Endometrial microvascular endothelial cells (primary cell): ENCODE results near the gene ADAMTS13. TPM values are rescaled to one million over a fixed set of nuclear protein-coding genes. Genes with fewer than 3 reads are reported as not detected.

Source experiments
- in situ Hi-C: cut with HindIII; loops from 2 replicates; pipeline ENCODE4 v1.10.0; 2017; ENCODE audit warnings: low sequenced_read_pairs, low pct_unique_long_range_greater_than_20kb; ENCODE audit errors: inconsistent ontology term
- total RNA-seq: library from RNA; depleted of rRNA; stranded (reverse); fragments of >200 nt; gene quantifications from one replicate; pipeline ENCODE4 v1.2.3, GENCODE V29; 2015; ENCODE audit errors: inconsistent ontology term

Gene ADAMTS13
- total RNA-seq, 1 donor from 2014 or later = 1.8 TPM

DNA sequence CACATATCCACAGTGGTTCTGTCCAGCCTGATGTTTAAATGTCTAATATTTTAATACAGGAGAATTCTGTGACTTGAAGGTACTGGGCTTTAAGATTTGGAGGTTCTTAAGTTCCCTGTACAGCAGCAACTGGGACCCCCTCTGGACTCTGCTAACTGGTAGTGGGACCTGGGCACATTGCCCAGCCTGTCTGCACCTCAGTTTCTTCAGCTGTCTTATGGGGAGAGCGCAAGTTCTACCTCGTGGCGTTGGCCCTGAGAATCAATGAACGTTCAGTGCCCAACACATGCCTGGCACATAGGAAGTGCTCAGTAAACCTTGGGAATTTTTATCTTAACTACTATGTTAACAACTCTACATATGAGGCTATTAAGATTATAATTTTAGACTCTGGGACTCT, 55.3 kb downstream of the ADAMTS13 start:
- in situ Hi-C loops = no loop called here

- in situ Hi-C loops = no loop called here
Observed at GRCh38 chr9:133477992-133478850, 56.1 kb downstream of the ADAMTS13 start.

DNA sequence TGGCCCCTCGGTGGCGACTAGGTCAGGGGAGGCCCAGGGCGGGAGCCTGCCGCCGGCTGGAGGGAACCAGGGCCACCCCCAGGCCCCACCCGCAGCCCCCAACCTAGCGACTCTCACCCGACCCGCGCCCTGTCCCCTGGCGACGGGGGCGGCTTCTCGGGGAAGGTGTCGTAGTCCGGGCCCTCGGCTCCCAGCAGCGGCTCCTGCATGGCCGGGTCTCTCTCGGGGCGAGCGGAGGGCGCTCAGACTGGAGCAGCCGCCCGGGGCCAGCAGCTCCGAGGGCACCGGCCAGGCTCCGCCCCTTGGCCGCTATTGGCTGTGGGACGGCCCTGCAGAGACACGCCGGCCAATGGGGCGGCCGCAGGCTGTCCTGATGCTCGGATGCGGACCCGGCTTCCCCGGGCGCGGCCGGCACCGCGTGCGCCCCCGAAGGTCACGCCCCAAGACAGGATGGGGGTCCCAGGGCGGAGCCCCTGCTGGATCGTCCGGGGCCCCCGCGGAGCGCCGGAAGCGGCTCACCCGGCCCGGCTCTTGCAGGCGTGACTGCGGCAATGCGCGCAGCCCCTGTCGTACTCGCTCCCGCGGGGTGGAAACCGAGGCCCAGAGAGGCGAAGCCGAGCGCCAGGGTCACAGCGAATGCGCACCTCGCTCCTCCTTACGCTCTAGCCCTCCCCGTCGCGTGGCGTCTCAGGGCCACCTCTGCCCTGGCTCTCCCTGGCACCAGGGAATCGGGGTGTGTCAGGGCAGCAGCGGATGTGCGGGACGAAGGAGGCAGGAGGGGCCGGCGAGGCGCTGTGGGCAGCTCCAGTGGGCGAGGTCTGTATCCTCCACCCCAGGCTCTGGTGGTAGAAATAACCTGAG, 56.9 kb downstream of the ADAMTS13 start, which contains the start of gene SLC2A6:
TSS of gene SLC2A6 (minus strand) at position 249 of the 861 bp plus-strand sequence. CDS start at position 209, 40 bp downstream.
- in situ Hi-C loops = no loop called here

DNA sequence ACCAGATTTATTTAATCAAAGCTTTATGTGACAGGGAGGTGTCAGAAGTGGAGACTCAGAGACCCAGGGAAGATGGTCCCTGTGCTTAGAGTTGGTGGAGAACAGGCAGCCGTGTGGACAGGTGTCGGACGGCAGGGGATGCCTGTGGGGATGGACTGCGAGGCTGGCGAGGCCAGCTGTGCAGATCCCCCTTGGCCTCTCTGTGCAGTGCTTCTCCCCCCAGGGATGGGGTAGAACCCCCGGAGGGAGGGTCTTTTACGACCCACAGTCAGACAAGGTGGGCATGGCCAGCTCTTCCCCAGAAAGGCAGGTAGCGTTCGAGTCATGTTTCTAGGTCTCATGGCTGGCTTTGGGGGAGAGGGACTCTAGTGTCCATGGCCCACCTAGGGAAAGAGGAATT, 61.4 kb downstream of the ADAMTS13 start:
- in situ Hi-C loops = no loop called here

- in situ Hi-C loops = no loop called here
Observed at GRCh38 chr9:133484671-133485437, 62.7 kb downstream of the ADAMTS13 start.

GRCh38 chr9:133485531-133486260, 63.5 kb downstream of the ADAMTS13 start:
- in situ Hi-C loops = no loop called here

DNA sequence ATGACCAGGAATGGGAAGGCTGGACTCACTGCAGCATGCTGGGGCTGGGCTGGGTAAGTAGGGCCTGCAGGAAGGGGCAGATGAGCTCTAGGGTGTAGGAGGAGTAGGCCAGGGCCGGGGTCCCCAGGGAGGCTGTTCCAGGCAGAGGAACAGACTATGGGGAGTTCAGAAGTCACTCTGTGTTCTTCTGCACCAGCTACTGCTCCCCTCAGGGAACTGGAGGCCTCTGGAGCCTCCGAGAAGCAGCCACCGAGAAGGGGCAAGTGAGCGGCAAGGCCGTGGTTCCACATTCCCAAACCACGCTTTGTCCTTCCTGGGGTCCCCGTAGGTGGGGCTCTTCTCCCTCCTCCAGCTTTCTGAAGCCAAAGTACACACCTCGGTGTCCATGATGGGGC, 65.2 kb downstream of the ADAMTS13 start:
- in situ Hi-C loops = no loop called here

- in situ Hi-C loops = no loop called here
Observed at GRCh38 chr9:133488686-133489252, 66.6 kb downstream of the ADAMTS13 start.

GRCh38 chr9:133489253-133490190, 67.4 kb downstream of the ADAMTS13 start:
- in situ Hi-C loops = no loop called here

- in situ Hi-C loops = no loop called here
Observed at GRCh38 chr9:133490201-133490681, 68.1 kb downstream of the ADAMTS13 start.

- in situ Hi-C loops = no loop called here
Observed at GRCh38 chr9:133490865-133491655, 68.9 kb downstream of the ADAMTS13 start.

- in situ Hi-C loops = no loop called here
Observed at GRCh38 chr9:133491656-133491925, 69.4 kb downstream of the ADAMTS13 start.

DNA sequence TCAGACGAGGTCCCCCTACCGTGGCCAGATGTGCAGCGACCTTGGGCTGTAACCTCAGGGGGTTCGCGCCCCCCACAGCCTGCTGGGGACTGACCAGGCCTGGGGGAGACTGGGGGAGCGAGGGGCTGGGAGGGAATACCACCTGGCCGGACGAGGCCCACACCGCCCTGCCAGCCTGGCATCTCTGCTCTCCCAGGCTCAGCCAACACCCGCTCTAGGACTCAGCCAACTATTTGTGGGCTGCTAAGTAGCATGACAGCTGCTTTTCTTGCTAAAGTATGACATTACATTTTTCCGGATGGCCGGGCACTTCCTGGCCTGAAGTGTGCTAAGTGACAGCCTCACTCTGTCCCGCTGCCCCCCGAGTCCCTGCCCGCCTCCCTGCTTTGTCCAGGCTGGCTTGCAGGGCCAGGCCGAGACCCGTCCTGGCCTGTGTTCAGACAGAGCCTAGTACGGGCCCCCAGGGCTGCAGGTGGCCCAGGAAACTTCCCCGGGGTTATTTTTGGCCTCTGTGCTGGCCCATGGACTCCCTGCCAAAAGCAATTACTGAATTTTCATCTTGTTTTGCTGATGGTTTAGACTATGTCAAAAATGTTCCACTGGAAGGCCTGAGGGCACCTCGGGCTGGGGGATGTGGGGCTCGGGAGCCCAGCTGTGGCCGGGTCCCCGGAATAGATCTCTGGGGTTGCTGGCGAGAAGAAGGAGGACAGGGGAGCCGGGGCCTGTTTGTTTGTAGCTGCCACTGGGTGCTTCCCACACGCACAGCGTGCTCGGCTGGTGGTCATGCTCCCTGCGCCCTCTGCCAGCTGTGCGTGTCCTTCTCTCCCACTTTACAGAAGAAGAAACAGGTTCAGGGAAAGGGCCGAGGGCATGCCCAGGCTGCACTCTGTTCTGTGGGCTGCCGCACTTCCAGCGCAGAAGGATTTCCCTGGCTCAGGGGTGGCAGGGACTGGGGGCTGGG, 70.2 kb downstream of the ADAMTS13 start:
- in situ Hi-C loops = no loop called here

- in situ Hi-C loops = no loop called here
Observed at GRCh38 chr9:133493428-133493827, 71.3 kb downstream of the ADAMTS13 start.

GRCh38 chr9:133493845-133494540, 71.8 kb downstream of the ADAMTS13 start:
- in situ Hi-C loops = no loop called here
